GM18907 (cell line): ENCODE measurements around the gene CDH13.

Experiments
- ATAC-seq: cut with Tn5 transposase; IDR thresholded peaks from one replicate; pipeline ENCODE4 v1.9.1; 2021; ENCODE audit warnings: mild to moderate bottlenecking, moderate library complexity; ENCODE audit not compliant: unreplicated experiment

CDH13 gene

DNA sequence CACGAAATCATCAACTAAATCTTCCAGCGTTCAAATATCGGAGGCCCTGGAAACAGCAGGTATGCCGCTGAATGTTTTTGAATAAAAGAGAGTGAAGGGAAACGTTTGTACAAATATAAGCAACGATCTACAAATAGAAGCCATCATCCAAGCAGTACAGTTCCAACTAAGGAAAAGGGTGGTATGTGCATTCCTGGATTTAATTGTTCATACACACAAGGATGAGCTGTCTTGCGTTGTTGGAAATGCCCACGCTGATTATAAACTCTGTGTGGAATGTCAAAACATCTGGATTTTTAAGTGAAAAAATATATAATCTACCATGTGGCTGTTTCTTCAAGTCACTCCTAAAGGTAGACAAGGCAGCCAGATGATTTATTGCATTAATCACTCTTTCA, 989.2 kb downstream of the CDH13 start:
- ATAC-seq: no peak

DNA sequence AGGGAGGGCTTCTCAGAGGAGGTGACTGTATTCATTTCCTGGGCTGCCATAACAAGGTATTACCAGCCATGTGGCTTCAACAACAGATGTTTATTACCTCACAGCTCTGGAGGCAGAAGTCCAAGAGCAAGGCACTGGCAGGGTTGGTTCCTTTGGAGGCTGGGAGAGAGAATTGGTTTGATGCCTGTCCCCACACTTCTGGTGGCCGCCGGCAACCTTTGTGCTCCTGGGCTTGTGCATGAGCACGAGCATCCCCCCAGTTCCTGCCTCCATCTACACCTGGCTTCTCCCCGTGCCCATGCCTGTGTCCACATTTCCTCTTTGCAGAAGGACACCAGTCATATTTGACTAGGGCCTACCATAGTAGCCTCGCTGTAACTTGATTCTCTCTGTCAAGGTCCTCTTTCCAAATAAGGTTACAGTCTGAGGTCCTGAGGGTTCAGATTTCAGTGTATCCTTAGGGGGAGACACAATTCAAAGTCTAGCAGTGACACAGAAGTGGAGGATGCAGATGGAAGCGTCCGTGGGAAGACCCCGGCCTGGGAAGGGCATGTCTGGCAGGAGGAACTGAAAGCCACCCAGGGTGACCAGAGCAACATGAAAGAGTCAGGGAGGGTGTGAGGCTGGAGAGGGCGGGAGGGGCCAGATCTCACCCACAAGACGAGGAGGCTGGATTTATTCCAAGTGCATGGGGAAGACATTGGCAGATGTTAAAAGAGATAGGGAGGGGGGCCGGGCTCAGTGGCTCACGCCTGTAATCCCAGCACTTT, 992.8 kb downstream of the CDH13 start:
- no peak for ATAC-seq

DNA sequence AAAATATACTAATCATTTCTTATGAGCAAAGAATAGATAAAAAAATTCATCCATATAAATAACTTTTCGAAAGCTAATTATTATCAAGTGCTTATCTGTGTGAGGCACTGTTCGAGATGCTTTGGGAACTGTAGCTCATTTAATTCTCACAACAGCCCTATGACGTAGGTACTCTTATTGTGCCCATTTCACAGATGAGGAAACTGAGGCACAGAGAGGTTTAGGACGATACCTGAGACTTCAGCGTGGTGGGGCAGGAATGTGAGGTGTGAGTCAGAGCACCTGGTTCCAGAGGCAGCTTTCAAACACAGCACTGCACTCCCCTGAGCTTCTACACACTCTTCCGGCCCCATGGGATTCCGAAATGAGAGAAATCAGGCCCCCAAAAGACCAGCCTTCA, 995.2 kb downstream of the CDH13 start:
- ATAC-seq: no peak

DNA sequence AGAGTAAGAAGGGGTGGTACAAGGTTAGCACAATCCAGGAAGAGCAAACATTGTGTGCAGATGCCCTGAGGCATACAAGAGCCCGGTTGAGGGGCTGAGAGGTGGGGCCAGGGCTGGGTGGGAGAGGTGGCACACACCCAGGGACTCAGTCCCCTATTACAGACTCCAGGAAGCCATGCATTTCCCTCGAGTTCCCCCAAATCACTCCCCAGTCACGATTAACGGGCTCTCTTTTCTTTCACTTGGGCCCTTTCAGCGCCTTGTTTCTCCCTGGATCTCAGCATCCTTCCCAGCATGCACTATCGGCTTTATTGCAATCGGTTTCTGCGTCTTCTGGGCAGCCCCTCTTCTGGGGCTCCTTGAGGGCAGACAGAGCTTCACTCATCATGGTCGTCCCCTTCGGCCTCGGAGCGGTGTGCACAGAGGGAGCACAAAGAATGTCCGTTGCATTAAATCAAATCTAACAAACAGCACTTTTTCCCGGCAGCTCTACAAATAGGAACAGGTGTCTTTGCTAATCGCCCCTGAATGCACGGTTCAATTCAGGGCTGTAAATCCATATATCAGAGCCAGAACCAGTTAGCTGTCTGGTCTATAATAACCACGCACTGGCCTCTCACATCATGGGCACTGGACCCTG, 996.4 kb downstream of the CDH13 start:
- no peak for ATAC-seq

DNA sequence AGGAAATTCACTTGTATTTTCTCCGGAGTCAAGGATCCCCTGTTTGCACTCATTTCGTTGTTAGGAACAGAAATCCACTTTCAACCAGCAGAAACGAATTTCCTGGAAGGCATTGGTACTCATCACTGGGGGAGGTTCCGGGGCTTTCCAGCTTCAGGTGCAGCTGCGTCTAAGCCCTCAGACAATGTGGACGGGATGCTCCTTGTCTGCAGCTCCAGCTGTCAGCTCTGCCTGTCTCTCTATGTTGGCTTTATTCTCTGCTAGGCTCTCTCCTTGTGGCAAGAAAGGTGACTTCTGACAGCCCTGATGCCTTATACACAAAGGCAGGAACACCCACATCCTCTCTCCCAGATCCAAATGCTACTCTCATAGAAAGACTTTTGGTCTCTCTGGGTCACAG, 997.1 kb downstream of the CDH13 start:
- no peak for ATAC-seq

DNA sequence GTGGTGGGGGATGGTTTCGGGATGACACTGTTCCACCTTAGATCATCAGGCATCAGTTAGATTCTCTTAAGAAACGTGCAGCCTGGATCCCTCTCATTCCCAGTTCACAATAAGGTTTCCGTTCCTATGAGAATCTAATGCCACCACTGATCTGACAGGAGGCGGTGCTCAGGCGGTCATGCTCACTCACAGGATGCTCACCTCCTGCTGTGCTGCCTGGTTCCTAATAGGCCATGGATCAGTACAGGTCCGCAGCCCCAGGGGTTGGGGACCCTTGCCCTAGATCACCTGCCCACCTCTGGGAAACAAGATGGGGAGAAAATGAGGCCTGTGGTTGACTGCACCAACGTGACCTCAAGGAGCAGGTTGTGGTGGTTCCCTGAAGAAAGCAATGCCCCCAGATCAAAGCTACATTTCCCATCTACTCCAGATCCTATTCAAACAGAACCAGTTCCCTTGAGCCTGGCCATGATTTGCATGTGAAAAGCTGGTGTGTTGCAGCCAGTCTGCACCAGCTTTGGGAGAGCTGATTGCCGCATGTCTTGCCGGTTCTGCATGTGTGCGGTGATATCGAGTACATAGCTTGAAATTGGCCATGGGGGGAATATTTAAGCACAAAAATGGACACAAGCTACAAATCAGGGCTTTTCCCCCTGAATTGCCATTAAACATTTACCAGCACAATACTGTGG, 997.8 kb downstream of the CDH13 start:
- no peak for ATAC-seq

DNA sequence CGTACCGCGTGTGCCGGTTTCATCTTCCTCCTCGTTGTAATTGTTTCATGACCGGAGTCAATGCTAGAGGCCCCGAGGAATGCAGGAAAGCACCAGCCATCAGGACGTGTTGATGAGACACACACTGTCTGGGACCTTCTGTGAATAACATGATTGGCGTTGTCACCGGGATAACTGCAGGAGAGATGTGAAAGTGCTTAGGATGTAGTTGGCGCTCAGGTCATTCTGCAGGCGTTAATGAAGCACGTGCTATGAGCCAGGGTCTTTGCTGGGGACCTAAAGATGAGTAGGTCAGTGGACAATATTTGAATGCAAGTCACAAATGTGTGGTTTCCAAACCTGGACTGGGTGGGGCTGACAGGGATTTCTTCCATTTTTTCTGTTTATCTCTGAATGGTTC, 999.4 kb downstream of the CDH13 start:
- no peak for ATAC-seq

DNA sequence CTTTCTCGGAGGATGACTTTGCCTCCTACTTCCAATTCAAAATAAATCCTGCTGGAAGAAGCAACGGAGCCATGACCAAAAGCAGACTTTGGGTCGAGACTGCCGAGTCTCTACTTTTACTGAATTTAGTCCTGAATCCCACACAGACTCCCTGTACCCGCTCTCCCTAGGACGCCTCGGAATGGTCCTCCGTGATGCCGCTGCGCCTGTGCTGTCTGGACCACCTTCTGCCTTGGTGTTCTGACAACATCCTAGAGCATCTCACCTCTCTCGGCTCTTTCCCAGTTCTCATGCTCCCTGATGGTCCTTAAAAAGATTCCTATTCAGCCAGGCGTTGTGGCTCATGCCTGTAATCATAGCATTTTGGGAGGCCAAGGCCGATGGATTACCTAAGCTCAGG, 999.9 kb downstream of the CDH13 start:
- no peak for ATAC-seq

DNA sequence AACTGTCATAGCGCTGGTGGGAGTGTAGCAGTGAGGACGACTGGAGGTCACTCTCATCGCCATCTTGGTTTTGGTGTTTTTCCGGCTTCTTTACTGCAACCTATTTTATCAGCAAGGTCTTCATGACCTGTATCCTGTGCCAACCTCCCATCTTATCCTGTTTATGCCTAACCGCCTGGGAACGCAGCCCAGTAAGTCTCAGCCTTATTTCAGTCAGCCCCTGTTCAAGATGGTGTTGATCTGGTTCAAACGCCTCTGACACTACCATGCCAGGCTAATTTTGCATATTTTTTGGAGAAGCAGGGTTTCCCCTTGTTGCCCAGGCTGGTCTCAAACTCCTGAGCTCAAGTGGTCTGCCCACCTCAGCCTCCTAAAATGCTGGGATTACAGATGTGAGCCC, 1001.2 kb downstream of the CDH13 start:
- no peak for ATAC-seq

DNA sequence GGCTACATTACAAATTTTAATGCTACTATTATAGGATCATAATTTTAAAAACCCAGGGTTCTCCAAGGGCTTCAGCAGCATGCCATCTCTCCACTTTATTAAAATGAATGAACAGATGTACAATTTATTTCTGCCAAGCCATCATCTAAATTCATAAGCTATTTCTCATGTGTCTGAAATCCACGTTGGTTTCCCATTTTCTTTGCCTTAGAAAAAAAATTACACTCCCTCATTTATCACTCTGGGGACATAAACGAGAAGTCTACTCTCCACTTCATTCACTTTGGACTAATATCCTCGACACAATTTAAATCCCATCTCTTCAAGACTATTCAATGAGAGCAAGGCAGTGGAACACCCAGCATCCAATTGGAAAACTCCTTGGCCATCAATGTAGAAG, 1002.7 kb downstream of the CDH13 start:
- ATAC-seq: no peak

DNA sequence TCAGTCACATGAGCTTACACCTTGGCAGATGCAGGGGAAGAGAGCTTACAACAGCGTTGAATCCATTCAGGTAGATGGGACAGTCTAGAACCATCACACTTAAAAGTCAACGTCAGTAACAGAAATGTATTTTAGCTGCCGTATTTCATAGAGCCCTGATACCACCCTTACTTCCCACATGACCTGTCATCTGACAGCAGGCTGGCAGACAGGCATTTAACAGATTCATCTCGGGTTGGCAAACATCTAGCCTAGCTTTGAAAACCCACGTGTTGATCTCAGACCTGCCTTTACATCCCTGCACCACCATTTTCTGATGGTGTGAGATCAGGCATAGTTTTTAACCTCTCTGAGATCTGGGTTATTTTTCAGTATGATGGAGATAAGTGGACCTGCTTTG, 1003.1 kb downstream of the CDH13 start:
- no peak for ATAC-seq

DNA sequence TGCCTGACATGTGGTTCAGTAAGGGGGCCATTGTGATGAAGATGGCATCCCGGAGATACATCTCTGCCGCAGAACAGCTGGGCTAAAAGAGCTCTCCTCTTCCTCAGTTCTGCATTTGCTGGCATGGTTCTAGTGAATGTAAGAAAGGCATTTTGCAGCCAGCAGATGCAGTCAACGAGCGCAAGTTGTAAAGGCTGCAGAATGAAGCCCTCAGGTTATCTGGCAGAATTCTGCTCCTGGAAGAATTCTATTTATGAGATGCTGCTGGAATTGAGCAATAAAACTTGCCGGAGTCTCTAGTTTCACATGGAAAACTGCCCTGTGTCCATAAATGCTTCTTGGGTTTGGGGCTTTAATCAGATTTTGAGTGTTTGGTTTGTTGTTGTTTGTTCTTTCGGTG, 1004.2 kb downstream of the CDH13 start:
- no peak for ATAC-seq

DNA sequence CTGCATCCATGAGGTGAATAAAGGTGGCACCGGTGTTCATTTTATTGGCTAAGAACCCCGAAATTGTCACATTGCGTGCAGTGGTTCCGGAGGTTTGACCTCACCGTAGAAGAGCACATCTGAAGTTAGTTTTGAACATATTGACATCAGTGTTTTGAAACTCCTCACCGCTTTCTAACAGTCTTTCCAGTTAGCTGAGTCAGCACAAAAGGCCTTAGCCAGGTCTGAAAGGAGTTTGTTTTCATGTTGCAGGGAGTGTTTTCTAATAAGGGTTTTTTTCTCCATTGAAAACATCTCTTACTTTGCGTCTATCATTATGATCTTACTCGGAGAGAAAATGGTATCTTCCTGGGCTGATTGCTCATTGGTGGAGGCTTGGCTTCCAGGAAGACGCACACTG, 1006.5 kb downstream of the CDH13 start:
- ATAC-seq: no peak

DNA sequence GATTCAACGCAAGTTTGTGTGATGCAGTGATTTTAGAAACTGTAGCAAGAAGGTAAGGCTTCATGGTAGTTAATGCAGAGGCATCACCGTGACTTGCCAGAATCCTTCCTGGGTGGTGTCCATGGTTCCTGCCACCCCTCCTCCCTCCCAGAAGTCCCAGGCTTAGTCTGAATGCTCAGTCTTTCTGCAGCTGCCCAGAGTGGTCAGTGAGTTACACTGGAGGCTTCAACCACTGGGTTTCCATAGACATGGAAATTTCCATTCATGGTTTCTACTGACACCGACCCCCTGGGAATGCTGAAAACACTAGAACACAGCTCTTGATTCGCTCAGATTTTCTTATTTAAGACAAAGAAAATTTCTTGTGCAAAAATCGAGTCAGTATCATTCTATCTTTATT, 1021.6 kb downstream of the CDH13 start:
- ATAC-seq: no peak

DNA sequence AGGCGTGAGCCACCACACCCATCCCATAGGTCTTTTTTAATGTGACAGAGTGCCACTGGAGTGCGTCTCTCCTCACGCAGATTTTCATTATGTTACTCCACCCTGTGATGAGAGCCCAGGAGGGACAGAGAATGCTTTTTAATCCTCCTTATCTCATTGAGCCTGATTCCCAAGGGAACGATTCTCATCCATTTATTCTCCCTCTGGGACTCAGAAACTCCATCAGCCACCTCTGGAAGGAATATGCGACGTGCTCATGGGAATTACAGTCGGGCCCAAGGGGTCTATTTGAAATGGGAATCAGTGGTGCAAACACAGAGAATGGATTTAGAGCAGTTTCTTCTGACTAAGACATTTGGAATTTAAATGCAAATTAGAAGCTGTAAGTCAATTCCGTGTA, 1025.1 kb downstream of the CDH13 start:
- no peak for ATAC-seq

DNA sequence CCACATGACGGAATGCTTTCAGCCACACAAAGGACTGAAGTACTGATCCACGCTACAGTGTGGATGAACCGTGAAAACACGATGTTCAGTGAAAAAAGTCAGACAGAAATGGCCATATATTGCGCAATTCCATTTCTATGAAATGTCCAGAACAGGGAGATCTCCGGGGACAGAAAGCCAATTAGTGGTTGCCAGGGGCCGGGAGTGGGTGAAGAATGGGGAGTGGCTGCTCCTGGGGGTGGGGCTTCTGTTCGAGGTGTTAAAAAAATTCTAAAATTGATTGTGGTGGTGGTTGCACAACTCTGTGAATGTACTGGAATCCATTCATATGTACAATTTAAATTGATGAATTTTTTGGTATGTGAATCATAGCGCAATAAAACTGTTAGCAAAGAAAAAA, 1026.2 kb downstream of the CDH13 start:
- ATAC-seq: no peak

DNA sequence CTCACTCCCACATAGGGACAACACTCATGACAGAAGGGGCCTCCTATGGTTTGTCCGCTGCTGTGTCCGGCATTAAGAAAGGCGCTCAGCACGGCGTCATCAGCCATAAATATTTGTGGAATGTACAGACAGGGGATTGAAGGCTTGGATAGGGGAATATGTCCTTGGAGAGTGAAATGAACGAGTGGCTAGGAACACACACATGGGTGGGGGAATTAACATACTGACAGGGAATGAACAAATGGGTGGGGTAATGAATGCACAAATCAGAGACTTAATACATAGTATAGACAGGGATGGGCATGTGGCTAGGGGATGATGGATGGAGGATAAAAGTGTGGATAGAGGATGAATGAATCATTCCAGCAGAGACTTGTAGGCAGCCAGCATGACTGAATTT, 1027.0 kb downstream of the CDH13 start:
- no peak for ATAC-seq

DNA sequence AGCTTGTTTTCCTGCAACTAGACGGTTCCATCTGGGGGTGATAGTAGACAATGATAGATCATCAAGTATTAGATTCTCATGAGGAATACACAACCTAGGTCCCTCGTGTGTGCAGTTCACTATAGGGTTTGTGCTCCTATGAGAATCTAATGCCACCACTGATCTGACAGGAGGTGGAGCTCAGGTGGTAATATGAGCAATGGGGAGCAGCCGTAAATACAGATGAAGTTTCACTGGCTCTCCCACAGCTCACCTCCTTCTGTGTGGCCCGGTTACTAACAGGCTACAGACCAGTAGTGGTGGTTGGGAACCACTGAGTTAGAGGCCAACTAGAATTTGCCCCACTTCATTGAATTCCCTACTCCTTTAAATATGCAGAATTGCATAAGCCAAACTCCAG, 1033.5 kb downstream of the CDH13 start:
- ATAC-seq: no peak

DNA sequence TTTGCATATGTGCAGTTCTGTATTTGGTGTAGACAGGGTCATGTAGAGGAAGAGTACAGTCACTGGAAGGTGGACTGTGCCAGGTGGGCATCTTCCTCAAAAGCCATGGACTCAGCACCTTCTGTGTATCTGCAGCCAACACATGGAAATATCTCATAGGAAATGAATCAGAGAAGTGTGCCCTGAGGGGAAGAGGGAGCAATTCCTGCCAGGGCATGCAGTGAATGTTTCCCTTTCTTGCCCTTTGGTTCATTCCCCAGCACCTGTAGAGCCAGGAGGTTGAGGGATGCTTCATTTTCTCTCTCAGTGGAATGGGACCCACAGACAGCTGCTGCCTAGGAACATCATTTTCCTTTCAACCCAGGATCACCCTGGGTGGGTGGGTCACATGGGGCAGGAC, 1034.9 kb downstream of the CDH13 start:
- no peak for ATAC-seq

DNA sequence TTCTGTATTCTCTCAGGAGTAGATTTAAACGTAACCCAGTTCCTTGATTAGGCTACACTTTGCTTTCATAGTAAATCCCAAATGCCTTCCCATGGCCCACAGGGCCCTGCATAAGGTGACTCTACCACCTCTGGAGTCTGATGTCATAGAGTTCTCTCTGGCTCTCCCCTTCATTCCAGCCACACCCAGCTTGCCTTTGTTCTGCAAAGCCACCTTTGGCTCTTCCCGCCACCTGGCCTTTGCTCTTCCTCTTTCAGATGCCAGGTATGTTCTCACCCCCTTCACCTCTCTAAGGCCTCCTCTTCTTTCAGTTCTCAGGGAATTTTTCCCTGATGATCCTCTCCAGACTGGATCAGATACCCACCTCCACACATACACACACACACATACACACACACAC, 1039.7 kb downstream of the CDH13 start:
- ATAC-seq: no peak

DNA sequence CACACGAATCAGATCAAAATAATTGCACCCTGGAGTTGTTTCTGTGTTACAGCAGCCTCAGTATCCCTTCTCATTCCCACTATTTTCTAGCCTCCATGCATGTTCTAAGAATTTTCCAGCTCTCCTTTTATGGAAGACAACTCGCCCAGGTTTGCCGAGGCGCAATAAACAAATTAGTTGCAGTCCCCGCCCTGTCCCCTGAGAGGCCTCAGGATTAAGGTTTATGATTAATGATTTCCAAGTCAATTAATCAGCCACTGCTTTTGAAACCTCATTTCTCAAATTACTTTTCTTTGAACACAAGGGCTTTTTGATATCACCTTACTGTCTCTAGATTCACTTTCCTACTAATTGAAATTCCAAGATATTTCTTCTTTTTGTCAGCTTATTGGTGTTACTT, 1042.7 kb downstream of the CDH13 start:
- ATAC-seq: no peak

DNA sequence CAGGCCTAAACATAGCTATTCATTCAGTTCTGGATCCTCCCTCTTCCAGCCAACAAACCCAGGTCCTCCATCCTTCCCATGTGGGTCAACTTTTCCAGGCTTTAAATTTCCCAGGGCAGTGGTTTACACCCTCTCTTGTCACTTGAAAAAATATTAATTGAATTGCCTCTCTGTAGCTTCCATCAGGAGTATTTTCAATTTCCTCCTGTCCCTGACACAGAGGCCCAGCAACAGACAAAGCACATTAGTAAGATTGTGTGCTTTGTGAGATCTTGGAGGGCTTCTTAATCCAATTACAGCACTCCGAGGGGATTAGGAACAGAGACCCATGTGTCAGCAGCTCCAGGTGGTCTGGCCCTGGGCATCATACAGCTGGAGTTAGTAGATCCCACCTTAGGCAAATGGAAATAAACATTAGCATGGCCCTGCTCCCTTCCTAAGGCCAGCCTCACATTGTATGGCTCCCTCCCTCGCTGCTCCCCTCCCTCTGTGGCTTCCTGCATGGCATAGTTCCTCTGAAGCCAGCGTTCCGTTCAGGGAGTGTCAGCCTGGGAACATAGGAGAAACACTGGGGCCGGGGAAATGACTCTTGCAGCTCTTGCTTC, 1048.3 kb downstream of the CDH13 start:
- no peak for ATAC-seq
